SJSA1 (cell line): Measurements from ENCODE around the gene ZXDB. TPM values are rescaled to one million over a fixed set of nuclear protein-coding genes. Genes with fewer than 3 reads are reported as not detected.
"Not testable (repeated sequence)": the region's sequence is repeated elsewhere in the genome, so short reads cannot be mapped to it uniquely, and the experiment has no call there.

Experiments used
- DNase-seq, 2 experiments: peaks; one replicate each; pipeline ENCODE4 v3.0.0-alpha.2; 2015 to 2020; ENCODE audit warnings: low spot score in 2 of 2, low read depth in 1 of 2
- H3K27ac ChIP-seq: fragments of 250-450 bp; sonication (Bioruptor Pico); 2 replicates; pipeline ENCODE4 v1.5.1; 2020; ENCODE audit warnings: mild to moderate bottlenecking, moderate library complexity
- H3K27me3 ChIP-seq: fragments of 250-450 bp; sonication (Bioruptor Pico); replicated peaks from 2 replicates; pipeline ENCODE4 v1.5.1; 2020; ENCODE audit warnings: mild to moderate bottlenecking, moderate library complexity
- H3K36me3 ChIP-seq: fragments of 250-450 bp; sonication (Bioruptor Pico); 2 replicates; pipeline ENCODE4 v1.5.1; 2020; ENCODE audit warnings: mild to moderate bottlenecking
- H3K4me1 ChIP-seq: fragments of 250-450 bp; sonication (Bioruptor Pico); replicated peaks from 2 replicates; pipeline ENCODE4 v1.6.1; 2021; ENCODE audit warnings: mild to moderate bottlenecking
- H3K4me3 ChIP-seq: fragments of 250-450 bp; sonication (Bioruptor Pico); 2 replicates; pipeline ENCODE4 v1.5.1; 2020; ENCODE audit warnings: mild to moderate bottlenecking
- H3K9me3 ChIP-seq: fragments of 250-450 bp; sonication (Bioruptor Pico); replicated peaks from 2 replicates; pipeline ENCODE4 v1.5.1; 2020; ENCODE audit warnings: mild to moderate bottlenecking
- total RNA-seq: library from RNA; depleted of rRNA; stranded (reverse); fragments of >200 nt; shearing (Covaris generic); gene quantifications from 2 replicates; pipeline ENCODE4 v1.2.3, GENCODE V29; 2014; rRNA removed

Gene ZXDB
- 7.7 and 8.2 TPM in 2 replicates for total RNA-seq

GRCh38 chrX:57591284-57592159 lies at the start of gene ZXDB:
TSS of gene ZXDB (plus strand) at chrX:57592011. CDS start at chrX:57592049, 38 bp downstream.
- H3K27me3 ChIP-seq, H3K36me3 ChIP-seq, H3K9me3 ChIP-seq: not testable (repeated sequence)
- peak within 1 kb of the TSS; percentile 92 for H3K27ac ChIP-seq
- DNase-seq, result peak; percentile 48 to 70
- peak within 1 kb of the TSS; percentile 53 for H3K4me3 ChIP-seq
- H3K4me1 ChIP-seq, result peaks cover 15% of the 10 kb centered on the region

DNA sequence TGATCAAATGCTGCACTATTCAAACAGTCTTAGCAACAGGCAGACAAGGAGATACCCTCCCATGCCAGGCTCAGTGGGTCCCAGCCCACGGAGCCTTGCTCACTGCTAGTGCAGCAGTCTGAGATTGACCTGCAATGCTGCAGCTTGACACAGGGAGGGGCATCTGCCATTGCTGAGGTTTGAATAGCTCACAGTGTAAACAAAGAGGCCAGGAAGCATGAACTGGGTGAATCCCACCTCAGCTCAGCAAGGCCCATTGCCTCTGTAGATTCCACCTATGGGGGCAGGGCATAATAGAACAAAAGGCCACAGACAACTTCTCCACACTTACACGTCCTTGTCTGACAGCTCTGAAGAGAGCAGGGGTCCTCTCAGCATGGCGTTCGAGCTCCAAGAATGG lies 26.6 kb upstream of the ZXDB start:
- no peak overlapping the region for H3K27ac ChIP-seq
- H3K36me3 ChIP-seq, result no peaks in the 10 kb centered on the region
- H3K9me3 ChIP-seq, result no peaks in the 10 kb centered on the region
- H3K4me1 ChIP-seq, result no peaks in the 10 kb centered on the region
- no peak overlapping the region for H3K4me3 ChIP-seq
- H3K27me3 ChIP-seq, result no peaks in the 10 kb centered on the region
- no peak for DNase-seq

- no peaks in the 10 kb centered on the region for H3K36me3 ChIP-seq
- DNase-seq, result peak in 1 of 2 experiments; percentile 7
- no peak overlapping the region for H3K27ac ChIP-seq
- no peaks in the 10 kb centered on the region for H3K4me1 ChIP-seq
- H3K9me3 ChIP-seq, result no peaks in the 10 kb centered on the region
- H3K4me3 ChIP-seq, result no peak overlapping the region
- H3K27me3 ChIP-seq, result no peaks in the 10 kb centered on the region
These were observed 18.1 kb upstream of the ZXDB start for GRCh38 chrX:57573754-57574153.

DNA sequence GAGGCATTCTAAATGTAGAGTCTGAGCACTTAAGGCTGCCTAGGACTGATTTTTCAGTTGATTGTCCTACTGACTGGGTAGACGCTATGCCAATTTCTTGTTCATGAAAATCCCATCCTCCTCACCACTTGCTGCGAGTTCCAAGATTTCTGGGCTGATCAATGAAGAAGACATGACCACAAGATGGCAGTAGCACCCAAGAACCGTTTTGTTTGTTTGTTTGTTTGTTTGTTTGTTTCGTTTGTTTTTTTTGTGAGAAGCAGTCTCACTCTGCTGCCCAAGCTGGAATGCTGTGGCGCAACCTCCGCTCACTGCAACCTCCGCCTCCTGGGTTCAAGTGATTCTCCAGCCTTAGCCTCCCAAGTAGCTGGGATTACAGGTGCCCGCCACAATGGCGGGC lies 8.9 kb upstream of the ZXDB start:
- H3K9me3 ChIP-seq, DNase-seq, H3K4me3 ChIP-seq, H3K36me3 ChIP-seq, H3K4me1 ChIP-seq, H3K27me3 ChIP-seq, H3K27ac ChIP-seq: not testable (repeated sequence)

DNA sequence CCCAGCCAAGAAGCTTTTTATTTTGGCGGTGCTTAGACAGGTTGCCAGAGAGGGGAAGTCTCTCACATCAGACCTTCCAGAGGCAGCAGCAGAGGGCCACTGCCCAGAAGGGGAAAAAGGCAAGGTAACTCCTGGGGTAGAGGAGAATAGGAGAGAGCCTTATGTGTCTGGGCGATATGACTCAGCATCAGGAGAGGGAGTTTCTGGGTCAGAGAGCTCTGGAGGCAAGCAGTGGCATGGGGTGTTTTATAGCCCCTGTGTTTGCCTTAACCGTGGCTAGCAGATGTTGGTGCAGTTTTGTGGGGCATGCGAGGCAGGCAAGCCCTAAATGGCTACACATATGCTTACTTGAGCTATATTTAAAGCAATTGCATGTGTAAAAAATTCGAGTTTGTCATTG lies 8.3 kb upstream of the ZXDB start:
- no peaks in the 10 kb centered on the region for H3K36me3 ChIP-seq
- no peak overlapping the region for H3K27ac ChIP-seq
- DNase-seq, result no peak
- no peaks in the 10 kb centered on the region for H3K9me3 ChIP-seq
- no peaks in the 10 kb centered on the region for H3K27me3 ChIP-seq
- H3K4me3 ChIP-seq, result no peak overlapping the region
- H3K4me1 ChIP-seq, result no peaks in the 10 kb centered on the region

GRCh38 chrX:57586360-57586759 lies 5.5 kb upstream of the ZXDB start:
- no peak overlapping the region for H3K4me3 ChIP-seq
- peaks cover 5% of the 10 kb centered on the region for H3K4me1 ChIP-seq
- no peaks in the 10 kb centered on the region for H3K27me3 ChIP-seq
- no peaks in the 10 kb centered on the region for H3K9me3 ChIP-seq
- H3K36me3 ChIP-seq, result no peaks in the 10 kb centered on the region
- no peak overlapping the region for H3K27ac ChIP-seq
- no peak for DNase-seq

DNA sequence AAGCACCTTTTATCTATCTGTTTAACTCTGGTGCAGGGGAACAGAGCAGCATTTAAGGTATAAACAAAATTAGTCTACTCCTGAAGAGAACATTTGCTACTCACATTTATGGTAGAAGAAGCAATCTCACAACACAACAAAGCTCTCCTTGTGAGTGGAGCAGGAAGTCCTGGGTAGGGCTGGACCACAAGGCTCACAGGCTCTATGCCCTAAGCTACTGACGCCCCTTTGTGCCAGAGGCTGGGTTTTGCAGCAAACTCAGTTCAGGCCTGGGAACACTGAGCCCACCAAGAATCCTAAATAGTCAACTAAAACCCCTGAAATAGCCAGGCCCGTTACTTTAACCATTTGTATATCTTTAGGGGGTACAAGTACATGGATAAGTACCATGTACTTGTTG lies 4.7 kb upstream of the ZXDB start:
- H3K27ac ChIP-seq, result no peak overlapping the region
- no peak overlapping the region for H3K4me3 ChIP-seq
- no peaks in the 10 kb centered on the region for H3K36me3 ChIP-seq
- no peak for DNase-seq
- no peaks in the 10 kb centered on the region for H3K9me3 ChIP-seq
- H3K4me1 ChIP-seq, result peaks cover 5% of the 10 kb centered on the region
- H3K27me3 ChIP-seq, result no peaks in the 10 kb centered on the region

DNA sequence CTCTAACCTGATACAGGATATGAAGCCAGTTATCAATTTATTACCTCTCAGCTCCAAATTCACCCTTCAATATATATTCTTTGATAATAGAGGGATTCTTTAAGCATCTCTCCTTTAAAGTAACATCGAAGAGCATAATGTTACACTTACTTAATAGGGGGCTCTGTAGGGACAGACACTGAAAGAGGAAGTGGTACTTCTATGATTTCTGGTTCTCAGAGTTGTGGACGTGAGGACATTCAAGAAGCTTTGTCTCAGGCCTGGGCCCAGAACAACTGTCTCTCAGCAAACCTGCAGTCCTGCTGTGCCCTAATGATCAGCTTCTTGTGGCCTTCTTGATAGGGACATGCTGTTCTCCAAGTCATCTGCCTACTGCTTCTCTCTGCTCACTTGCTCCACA lies 4.2 kb upstream of the ZXDB start:
- H3K4me3 ChIP-seq, result no peak overlapping the region
- no peaks in the 10 kb centered on the region for H3K9me3 ChIP-seq
- no peak for DNase-seq
- H3K27ac ChIP-seq, result no peak overlapping the region
- H3K27me3 ChIP-seq, result no peaks in the 10 kb centered on the region
- no peaks in the 10 kb centered on the region for H3K36me3 ChIP-seq
- H3K4me1 ChIP-seq, result peaks cover 5% of the 10 kb centered on the region

GRCh38 chrX:57592160-57592893 lies 516 bp downstream of the ZXDB start:
- peak; percentile 40 to 64 for DNase-seq
- not testable (repeated sequence) for H3K9me3 ChIP-seq, H3K27me3 ChIP-seq, H3K36me3 ChIP-seq
- Histone ChIP-seq H3K27ac (peak overlapping the region; percentile 92), H3K4me1 (peaks cover 21% of the 10 kb centered on the region), H3K4me3 (peak overlapping the region; percentile 53)

- not testable (repeated sequence) for H3K27me3 ChIP-seq, H3K36me3 ChIP-seq, H3K27ac ChIP-seq, H3K9me3 ChIP-seq
- DNase-seq, result peak in 1 of 2 experiments; percentile 45
- Histone ChIP-seq H3K4me1 (peaks cover 21% of the 10 kb centered on the region), H3K4me3 (peak overlapping the region; percentile 53)
These were observed 1.0 kb downstream of the ZXDB start for GRCh38 chrX:57592894-57593215.

DNA sequence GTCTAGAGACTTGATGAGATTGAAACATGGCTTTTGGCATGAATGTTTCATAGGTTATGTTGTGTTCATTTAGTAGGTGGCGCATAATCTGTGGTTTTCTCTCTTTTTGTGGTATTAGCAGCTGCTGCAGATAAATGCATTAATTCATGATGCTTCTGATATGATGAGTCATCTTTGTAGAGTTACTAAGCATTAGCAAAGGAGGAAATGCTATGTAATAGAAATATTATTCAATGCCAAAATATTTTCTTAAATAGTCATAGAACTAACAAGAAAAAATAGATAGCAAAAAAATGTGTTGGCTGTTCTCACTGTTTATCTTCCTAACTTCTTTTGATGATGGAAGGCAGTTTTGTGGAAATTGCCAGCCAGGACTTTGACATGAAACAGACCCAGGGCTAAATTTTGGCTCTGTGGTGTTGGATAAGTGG lies 3.6 kb downstream of the ZXDB start:
- Histone ChIP-seq H3K27me3 (no peaks in the 10 kb centered on the region), H3K36me3 (0 out of 2 replicates have a peak, but pooled peaks cover 2% of the 10 kb centered on the region), H3K27ac (peak overlapping the region; percentile 21; the same call in 1 of the 2 replicates), H3K4me1 (peaks cover 21% of the 10 kb centered on the region), H3K9me3 (no peaks in the 10 kb centered on the region), H3K4me3 (no peak overlapping the region)
- DNase-seq, result peak in 1 of 2 experiments; percentile 28

- H3K27ac ChIP-seq, result peak overlapping the region; percentile 21; the same call in 1 of the 2 replicates
- no peak overlapping the region for H3K4me3 ChIP-seq
- no peak for DNase-seq
These were observed 4.3 kb downstream of the ZXDB start for GRCh38 chrX:57596109-57596508.

DNA sequence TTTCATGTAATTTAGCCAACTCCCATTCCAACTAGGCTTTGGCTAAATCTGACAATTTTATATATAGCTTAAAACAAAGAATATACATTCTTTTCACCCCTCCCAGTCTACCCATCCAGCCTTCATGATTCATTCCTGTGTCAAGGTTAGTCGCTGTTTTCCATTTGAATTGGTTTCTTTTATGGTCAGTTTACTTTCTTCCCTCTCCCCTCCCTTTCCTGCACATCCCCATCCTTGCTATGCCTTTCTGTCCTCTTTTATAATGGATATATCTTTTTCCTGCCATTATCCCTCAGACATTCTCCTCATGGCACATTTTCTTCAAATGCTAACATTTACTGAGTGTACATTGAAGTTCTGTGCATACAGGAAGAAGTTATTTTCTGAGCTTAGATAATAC lies 4.7 kb downstream of the ZXDB start:
- Histone ChIP-seq H3K27ac (no peak overlapping the region; the same call in 1 of the 2 replicates), H3K4me3 (no peak overlapping the region), H3K36me3 (0 out of 2 replicates have a peak, but pooled peaks cover 2% of the 10 kb centered on the region), H3K27me3 (no peaks in the 10 kb centered on the region), H3K9me3 (no peaks in the 10 kb centered on the region), H3K4me1 (peaks cover 16% of the 10 kb centered on the region)
- DNase-seq, result no peak

More at GRCh38 chrX:57596109-57596508, 4.3 kb downstream of the ZXDB start:
- H3K36me3 ChIP-seq, result 0 out of 2 replicates have a peak, but pooled peaks cover 2% of the 10 kb centered on the region
- H3K9me3 ChIP-seq, result no peaks in the 10 kb centered on the region
- no peaks in the 10 kb centered on the region for H3K27me3 ChIP-seq
- H3K4me1 ChIP-seq, result peaks cover 16% of the 10 kb centered on the region
